OCI-LY7 (cell line): ENCODE results near the gene GTPBP4.

Experiments used
- EZH2phosphoT487 ChIP-seq: fragments of 200-600 bp; sonication (generic); IDR thresholded peaks from 2 replicates; pipeline ENCODE4 v1.6.1; 2018; ENCODE audit warnings: low read depth, borderline replicate concordance, mild to moderate bottlenecking, mixed run types, antibody characterized with exemption, low read length, moderate library complexity, mixed read lengths
- TF ChIP-seq, protein P1 (sequence below): fragments of 200-600 bp; sonication (generic); conservative IDR thresholded peaks from 2 replicates; pipeline ENCODE4 v1.5.1; 2014; ENCODE audit warnings: mild to moderate bottlenecking, antibody characterized with exemption, low read length, moderate library complexity, mixed read lengths

DNA sequence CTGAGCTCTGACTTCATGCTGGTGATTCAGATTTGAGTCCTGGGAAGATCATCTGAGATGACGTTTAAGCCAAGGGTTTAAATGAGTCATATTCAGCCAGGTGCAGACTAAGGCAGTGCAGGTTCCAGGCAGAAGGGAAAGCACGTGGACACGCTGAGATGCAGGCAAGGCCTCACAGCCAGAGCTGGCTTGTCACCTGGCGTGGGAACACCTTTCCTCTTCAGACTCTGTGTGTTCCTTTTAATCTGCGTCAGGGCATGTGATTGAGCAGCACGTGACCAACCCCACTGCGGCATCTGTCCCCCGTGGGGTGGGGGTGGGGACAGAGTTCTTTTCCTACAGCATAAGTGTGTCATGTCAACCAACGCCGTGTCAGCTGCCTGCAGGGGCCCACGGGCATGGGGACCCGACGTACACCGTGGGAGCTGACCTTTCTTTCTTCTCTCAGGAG is 48.1 kb downstream of the GTPBP4 start:
- TF ChIP-seq, protein P1, sequence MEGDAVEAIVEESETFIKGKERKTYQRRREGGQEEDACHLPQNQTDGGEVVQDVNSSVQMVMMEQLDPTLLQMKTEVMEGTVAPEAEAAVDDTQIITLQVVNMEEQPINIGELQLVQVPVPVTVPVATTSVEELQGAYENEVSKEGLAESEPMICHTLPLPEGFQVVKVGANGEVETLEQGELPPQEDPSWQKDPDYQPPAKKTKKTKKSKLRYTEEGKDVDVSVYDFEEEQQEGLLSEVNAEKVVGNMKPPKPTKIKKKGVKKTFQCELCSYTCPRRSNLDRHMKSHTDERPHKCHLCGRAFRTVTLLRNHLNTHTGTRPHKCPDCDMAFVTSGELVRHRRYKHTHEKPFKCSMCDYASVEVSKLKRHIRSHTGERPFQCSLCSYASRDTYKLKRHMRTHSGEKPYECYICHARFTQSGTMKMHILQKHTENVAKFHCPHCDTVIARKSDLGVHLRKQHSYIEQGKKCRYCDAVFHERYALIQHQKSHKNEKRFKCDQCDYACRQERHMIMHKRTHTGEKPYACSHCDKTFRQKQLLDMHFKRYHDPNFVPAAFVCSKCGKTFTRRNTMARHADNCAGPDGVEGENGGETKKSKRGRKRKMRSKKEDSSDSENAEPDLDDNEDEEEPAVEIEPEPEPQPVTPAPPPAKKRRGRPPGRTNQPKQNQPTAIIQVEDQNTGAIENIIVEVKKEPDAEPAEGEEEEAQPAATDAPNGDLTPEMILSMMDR: no peak
- no peak for TF ChIP-seq EZH2phosphoT487
